ENCODE results near the gene TMEM91. TPM values are rescaled to one million over a fixed set of nuclear protein-coding genes. Genes with fewer than 3 reads are reported as not detected.

Gene TMEM91
- polyA plus RNA-seq, 3 donors: 13.2 to 27.3 (median 13.6) TPM

DNA sequence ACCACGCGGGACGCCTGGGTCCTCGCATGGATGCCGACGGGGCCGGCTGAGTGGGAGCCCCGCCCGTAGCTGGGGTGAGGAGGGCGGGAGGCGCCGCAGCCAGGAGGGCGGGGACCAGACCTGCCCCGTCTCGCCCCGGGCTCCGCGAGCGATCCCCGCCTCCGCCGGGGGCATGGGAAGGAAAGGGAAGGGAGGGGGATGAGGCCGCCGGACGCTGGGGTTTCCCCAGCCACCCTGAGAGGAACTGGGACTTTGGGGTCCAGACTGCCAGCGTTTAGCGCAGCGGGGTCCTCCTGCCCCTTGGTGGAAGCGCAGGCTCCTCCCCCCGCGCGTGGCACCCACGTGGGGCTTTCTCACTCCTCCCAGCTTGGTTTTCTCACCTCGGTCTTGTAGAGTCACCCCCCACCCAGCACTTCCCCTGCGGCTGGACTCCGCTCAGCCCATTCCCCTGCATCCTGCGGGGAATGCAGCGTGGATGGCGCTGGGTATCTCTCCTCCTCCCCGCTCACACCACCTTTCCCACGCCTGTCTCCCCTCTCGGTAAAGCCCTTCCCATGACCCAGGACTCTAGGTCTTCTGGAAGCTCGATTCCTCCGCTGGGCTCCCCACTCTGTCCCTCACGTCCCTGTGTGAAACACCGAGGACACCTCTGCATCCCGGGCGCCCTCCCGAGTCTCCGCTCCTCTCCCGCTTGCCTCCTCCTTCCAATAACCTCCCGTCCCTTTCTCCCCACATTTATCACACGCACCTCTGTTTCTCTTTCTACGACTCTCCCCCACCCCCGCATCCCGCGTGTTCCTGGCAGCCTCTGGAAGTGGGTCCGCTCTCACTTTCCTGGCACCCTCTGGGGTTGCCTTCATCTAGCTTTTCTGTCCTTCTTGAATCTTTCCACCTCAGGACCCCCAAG lies 24.7 kb upstream of the TMEM91 start:
- DNase-seq (ENCODE audit: extremely low read depth in 1 of 11, low read depth in 9 of 11, low spot score in 4 of 11): no peak

DNA sequence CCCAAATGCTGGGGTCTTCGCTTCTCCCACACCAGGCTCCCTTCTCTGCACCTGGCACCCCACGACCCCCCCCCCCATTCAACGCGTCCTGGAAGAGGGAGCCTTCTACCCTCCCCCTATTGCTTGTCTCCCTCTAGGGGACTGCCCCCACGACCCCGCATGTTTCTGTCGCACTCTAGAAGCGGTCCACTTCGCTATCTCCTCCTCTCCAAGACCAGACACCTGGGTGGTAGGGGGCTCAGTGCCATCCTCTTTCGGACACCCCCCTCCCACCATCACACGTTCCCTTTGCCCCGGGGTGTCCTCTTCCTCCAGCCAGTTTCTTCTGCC lies 24.1 kb upstream of the TMEM91 start:
- no peak for DNase-seq (ENCODE audit: extremely low read depth in 1 of 11, low read depth in 9 of 11, low spot score in 4 of 11)

DNA sequence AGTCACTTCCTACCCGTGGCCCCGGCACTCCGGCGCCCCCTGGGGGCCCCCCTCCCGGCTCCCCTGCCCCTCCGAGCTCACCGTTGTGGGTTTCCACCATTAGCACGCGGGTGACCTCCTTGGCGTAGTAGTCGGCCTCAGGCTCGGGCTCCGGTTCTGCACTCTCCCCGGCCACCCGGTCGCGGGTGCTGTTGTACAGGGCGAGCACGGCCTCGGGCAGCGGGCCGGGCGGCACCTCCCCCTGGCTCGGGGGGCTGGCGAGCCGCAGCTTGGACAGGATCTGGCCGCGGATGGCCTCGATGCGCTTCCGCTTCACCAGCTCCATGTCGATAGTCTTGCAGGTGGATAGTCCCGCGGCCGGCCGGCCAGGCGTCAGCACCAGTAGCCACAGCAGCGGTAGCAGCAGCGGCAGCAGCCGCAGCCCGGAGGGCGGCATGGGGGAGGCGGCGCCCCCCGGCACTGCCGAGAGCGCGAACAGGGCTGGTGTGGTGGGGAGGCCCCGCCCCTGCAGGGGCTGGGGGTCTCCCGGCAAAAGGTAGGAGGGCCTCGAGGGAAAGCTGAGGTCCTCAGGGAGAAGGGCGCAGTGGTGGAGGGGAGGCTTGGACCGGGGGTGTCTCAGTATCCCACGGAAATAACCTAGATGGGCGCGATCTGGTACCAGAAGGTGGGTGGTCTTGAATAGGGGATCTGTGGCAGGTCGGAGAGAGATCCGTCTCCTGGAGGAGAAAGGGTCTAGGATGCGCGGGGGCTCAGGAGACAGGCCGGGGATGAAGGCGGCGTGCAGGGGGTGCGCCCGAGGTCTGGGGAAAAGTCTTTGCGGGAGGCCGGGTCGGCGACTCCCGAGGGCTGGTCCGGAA lies 23.5 kb upstream of the TMEM91 start:
- no peak for DNase-seq (ENCODE audit: extremely low read depth in 1 of 11, low read depth in 9 of 11, low spot score in 4 of 11)

DNA sequence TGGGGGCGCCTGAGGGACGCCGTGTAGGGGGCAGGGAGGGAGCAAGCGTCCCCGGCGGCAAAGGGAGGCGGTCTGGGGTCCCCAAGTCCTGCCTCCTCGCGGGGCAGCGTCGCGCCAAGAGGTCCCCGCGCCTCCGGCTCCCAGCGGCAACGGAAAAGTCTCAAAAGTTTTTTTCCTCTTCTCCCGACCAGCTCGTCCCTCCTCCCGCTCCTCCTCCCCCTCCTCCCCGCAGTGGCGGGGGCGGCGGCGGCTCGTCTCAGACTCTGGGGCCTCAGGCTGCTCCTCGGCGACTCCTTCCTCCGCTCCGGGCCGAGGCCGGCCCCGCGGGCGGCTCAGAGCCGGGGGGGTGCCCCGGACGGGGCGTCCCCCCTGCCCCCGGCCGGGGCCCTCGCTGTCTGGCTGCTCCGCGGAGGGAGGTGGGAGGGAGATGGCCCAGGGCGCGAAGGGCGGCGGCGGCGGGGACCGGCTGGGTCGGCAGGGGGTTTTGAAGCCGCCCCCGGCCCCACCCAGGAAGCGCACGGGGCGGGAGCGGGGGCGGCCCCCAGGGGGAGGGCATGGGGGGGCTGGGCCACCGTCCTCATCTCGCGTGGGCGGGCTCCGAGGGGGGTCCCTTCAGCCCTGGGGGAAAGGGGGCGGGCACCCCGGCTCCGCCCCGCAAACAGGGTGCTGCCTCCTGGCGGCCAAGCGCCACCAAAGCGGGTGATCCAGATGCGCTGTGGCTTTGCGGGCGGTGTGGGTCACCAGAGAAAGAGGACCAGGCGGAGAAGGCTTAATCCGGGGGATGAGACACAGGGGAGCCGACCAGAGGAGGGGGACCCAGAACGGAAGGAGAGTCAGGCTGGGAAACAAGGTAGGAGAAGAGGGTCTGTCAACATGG lies 22.6 kb upstream of the TMEM91 start, which contains the start of gene TGFB1:
TSS of gene TGFB1 (minus strand) at position 457 of the 877 bp plus-strand sequence. CDS start 878 bp downstream, outside the sequence.
- DNase-seq (ENCODE audit: extremely low read depth in 1 of 11, low read depth in 9 of 11, low spot score in 4 of 11): peak in 4 of 11 donors; percentile 63 to 73 (median 68)

DNA sequence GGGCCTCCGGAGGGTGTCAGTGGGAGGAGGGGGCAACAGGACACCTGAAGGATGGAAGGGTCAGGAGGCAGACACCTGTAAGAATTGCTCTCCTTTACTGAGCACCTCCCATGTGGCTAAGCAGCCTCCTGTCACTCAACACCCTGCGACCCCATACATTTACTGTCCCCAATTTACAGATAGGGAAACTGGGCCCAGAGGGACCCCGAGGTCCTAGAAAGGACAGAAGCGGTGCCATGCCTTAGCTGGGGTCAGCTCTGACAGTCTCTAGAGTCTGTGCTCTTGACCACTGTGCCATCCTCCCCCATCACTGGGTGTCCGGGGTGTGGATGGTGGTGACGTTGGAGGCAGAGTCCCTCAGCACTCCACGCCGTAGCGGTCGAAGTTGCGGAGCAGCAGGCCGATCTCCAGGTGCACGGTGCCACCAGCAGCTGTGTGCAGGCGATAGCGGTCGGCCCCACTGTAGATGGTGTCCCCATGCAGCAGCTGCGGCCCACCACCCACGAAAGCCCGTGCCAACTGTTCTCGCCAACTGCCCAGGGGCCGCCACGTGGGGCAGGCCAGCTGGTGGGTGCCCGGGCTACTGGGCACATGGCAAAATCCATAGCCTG lies 21.9 kb upstream of the TMEM91 start:
- DNase-seq (ENCODE audit: extremely low read depth in 1 of 11, low read depth in 9 of 11, low spot score in 4 of 11): no peak

DNA sequence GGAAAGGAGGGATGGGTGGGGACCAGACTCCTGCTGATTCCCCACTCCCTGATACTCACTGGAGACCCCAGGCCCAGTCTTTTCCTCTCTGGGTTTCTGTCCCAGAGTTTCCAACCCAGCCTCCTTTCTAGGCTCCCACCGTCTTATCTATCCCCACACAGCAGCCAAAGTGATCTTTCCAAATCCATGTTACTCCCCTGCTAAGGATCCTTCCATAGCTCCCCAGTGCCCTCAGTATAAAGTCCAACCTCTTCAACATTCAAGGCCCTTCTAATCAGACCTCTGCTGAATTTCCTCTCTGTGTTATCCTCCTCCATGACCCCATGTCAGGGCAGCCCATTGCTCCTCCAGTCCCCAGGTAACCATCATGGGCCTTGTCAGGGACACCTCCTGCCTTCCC lies 21.3 kb upstream of the TMEM91 start:
- DNase-seq (ENCODE audit: extremely low read depth in 1 of 11, low read depth in 9 of 11, low spot score in 4 of 11): no peak

DNA sequence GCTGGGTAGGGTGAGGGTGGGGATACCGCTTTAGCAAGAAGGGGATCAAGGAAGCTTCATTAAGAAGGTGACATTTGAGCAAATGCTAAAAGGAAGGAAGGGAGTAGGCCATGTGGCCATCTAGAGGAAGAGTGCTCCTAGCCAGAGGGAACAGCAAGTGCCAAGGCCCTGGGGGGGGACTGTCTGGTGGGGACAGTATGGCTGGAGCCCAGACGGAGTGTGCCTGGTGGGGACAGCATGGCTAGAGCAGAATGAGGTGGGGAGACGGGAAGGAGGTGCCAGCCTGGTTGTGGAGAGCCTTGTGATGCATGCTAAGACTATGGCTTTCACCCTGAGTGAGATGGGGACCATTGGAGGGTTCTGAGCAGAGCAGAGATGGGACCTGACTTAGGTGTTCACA lies 20.5 kb upstream of the TMEM91 start:
- DNase-seq (ENCODE audit: extremely low read depth in 1 of 11, low read depth in 9 of 11, low spot score in 4 of 11): no peak

DNA sequence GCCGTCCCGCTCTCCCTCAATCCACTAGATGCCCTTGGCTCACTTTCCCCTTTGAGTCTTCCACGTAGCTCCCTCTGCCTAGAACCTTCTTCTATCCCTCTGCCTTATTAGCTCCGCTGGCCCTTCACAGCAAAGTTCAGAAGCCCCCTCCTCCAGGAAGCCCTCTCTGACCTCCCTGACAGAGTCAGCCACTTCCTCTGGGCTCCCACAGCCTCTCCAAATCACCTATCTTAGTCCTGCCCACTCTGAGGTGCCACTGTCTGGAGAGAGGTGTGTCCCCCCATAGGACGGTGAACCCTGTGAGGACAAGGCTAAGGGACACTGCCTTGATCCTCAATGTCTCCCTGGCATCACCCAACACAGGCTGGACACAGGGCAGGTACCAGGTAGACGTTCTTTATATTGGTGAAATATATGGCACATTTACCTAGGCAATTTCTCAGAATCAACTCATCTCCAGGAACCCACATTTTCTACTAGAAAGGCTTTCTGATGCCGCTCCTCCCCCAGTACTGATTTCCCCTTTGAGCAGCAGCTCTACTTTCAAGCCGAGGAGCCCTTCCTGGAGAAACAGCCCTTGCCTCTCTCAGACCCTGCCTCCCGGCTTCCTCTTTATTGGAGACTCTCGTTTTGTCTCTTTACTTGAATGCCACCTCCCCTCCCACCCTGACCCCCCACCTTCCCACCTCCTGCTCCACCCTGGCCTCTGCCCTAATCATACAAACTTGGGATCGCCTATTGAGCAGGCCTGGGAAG lies 19.2 kb upstream of the TMEM91 start:
- DNase-seq (ENCODE audit: extremely low read depth in 1 of 11, low read depth in 9 of 11, low spot score in 4 of 11): no peak

DNA sequence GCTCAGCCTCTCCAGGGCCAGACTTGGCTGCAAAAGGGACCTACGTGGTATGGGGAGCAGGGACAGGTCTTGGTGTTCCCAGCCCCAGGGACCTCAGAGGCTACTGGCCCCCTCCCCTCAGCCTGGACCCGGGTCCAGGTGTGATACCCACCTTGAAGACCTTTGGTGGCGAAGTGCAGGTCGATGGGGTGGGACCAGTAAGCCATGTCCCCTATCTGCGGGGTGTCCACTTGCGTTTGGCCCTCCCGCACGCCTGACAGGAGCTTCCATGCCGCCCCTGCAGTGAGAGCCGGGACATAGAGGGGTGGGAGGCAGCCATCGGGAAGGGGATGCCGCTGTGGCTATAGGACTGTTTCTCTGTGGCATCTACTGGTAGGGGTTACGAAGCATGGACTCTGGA lies 18.6 kb upstream of the TMEM91 start:
- DNase-seq (ENCODE audit: extremely low read depth in 1 of 11, low read depth in 9 of 11, low spot score in 4 of 11): no peak

DNA sequence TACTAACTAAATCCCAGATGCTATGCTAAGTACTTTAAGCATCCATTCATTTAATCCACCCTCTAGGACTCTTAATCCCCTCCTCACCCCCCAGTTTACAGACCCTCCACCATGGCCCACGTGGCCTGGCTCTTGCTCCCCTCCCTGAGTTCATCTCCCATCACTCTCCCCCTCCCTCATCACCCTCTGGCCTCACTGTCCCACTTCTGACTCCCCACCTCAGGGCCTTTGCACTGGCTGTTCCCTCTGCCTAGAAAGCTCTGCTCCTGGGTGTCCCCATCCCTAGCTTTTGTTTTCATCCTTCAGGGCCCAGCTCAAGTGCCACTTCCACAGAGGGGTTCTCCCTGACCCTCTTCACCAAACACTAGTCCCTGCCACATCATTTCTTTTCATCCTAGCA lies 16.6 kb upstream of the TMEM91 start:
- no peak for DNase-seq (ENCODE audit: extremely low read depth in 1 of 11, low read depth in 9 of 11, low spot score in 4 of 11)

DNA sequence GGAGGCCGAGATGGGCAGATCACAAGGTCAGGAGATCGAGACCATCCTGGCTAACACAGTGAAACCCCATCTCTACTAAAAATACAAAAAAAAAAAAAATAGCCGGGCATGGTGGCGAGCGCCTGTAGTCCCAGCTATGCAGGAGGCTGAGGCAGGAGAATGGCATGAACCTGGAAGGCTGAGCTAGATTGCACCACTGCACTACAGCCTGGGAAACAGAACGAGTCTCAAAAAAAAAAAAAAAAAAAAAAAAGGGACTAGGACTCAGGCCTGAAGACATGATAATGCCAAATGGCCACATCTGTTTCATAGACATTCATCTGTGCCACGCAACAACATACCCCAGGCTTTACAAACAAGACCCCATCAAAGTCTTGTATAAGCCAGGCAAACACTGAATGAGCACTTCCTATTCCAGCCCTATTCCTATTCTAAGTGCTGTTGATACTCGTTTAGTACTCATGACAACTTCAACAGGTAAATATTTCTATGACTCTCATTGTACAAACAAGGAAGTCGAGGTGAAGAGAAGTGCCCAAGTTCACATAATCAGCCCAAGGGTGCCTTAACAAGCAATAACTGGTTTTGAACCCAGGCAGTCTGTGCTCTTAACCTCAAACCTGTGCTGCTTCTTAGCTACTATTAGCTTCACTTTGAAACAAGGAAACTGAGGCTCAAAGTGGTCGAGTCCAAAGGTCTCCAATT lies 14.0 kb upstream of the TMEM91 start:
- no peak for DNase-seq (ENCODE audit: extremely low read depth in 1 of 11, low read depth in 9 of 11, low spot score in 4 of 11)

DNA sequence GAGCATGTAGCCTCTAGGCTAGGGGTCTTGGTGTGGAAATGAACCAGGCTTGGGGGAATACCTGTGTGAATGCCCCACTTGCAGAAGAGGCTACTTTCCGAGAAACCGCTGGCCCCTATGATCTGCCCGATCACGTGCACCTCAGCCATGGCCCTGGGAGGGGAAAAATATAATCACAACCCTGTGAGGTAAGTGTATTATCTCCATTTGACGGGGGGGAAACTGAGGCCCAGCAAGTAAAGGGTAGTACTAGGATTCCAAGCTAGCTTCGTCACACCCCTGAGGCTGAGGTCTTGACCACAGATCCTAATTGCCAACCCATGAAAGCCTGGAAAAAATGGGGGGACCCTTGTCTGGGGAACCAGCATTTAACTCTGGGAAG lies 13.0 kb upstream of the TMEM91 start:
- DNase-seq (ENCODE audit: extremely low read depth in 1 of 11, low read depth in 9 of 11, low spot score in 4 of 11): no peak

DNA sequence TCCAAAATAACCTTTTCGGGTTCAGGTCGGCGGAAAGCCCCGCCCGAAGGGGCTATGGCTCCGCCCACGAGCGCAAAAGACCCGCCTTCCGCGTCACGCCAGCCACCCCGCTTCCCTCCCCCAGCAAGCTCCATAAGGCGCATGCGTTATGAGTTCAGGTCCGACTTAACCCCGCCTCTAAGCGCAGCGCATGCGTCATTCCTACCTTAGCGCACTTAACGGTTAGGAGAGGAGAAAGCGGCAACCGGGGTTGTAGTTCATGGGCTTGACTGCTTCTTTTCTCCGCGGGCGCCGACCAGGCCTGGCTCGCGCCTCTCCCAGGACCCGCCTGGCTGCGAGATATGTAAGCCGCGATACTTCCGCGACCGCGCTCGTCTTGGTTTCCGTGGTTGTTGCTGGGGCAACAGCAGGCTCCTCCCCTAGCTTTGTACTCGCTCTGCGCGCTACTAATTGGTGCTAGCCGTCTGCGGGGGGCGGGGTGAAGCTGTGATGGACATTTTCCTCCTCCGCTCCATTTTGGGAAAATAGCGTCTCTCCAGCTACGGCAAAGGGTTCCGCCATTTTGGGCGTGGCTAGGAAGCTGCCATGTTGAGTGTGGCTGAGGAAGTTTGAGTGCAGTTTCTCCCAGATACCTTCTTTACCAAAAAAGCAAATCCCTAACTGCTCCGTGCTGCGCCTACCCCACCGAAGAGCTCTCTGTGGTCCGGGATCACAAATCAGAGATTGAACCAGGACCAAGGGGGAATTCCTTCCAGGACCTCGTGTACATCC lies 12.4 kb upstream of the TMEM91 start, which contains the start of gene B9D2:
TSS of gene B9D2 (minus strand) at position 397 of the 771 bp plus-strand sequence. CDS start 630 bp downstream, outside the sequence.
- DNase-seq (ENCODE audit: extremely low read depth in 1 of 11, low read depth in 9 of 11, low spot score in 4 of 11): peak; percentile 93 to 99 (median 98)

DNA sequence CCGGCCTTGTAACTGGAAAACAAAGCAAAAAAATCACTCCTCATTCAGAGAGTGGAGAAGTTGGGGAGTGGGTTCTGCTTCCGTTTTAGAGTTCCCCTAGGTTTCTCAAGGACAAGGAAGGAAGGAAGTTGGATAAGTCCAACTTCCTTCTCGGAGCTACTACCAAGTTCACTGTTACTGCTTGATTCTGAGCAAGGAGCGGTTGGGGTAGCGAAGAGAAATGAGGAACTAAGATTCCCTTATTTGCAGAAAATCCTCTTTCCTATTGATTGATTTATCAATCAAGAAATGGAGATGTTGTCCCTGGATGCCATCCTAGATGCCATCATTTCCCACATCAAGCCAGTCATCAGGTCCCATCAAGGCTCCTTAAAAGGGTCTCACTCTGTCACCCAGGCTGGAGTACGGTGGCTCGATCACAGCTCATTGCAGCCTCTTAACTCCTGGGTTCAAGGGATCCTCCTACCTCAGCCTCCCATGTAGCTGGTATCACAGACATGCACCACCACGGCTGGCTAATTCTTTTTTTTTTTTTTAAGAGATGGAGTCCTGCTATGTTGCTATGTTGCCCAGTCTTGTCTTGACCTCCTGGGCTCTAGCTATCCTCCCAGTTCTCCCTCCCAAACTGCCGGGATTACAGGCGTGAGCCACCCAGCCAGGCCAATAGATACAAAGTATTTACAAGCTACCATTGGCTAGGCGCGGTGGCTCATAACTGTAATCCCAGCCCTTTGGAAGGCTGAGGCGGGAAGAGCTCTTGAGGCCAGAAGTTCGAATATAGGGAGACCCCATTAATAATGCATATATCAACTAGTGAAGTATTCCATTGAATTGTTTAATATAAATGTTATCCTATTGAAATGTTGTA lies 11.6 kb upstream of the TMEM91 start:
- DNase-seq (ENCODE audit: extremely low read depth in 1 of 11, low read depth in 9 of 11, low spot score in 4 of 11): no peak

DNA sequence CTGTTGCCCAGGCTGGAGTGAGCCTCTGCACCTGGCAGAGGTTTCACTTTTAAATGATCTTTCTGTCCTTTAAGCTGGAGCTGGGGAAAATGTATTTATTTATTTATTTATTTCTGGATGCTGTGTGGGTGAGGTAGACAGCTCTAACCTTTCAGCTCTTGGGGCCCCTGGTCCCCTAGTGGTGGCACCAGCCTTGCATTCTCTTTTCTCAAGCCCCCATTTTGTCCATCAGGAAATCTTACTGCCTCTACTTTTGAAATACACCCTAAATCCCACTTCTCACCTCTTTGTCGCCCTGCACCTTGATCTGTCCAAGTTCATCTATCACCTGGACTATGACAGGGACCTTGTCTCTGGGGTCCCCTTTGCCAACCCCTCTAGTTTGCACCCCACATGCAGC lies 10.2 kb upstream of the TMEM91 start:
- DNase-seq (ENCODE audit: extremely low read depth in 1 of 11, low read depth in 9 of 11, low spot score in 4 of 11): no peak

DNA sequence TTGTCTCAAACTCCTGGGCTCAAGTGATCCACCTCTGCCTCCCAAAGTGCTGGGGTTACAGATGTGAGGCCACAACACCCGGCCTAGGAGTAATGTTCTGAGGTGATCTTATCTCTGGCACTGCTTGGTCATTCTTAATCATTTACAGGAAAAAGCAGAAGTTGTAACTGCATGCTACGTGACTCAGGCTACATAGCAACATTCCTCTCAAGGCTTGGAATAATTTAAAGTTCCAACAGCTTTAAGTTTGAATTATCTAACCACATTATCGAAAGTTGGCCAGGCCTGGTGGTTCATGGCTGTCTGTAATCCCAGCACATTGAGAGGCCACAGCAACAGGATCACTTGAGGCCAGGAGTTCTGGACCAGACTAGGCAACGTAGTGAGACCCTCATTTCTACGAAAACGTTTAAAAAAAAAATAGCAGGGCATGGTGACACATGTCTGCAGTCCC lies 8.5 kb upstream of the TMEM91 start:
- DNase-seq (ENCODE audit: extremely low read depth in 1 of 11, low read depth in 9 of 11, low spot score in 4 of 11): no peak

All from renal cortex interstitium (tissue), 11 donors.